IgD-negative memory B cell (primary cell): ENCODE results near the gene C12orf43. TPM values are rescaled to one million over a fixed set of nuclear protein-coding genes. Genes with fewer than 3 reads are reported as not detected.

Experiments
- H3K27ac Mint-ChIP-seq, 3 donors: one replicate each; pipeline ENCODE4 v1.8.0; 2020 to 2022; ENCODE audit warnings: mild to moderate bottlenecking in 3 of 3, mixed read lengths in 3 of 3, moderate library complexity in 1 of 3
- H3K27me3 Mint-ChIP-seq: one replicate; pipeline ENCODE4 v1.8.0; 2021; ENCODE audit warnings: mixed read lengths
- H3K36me3 Mint-ChIP-seq: one replicate; pipeline ENCODE4 v1.8.0; 2020; ENCODE audit warnings: mild to moderate bottlenecking, mixed read lengths
- H3K4me1 Mint-ChIP-seq, 3 donors: one replicate each; pipeline ENCODE4 v1.8.0; 2020 to 2022; ENCODE audit warnings: mixed read lengths in 3 of 3, mild to moderate bottlenecking in 1 of 3
- H3K4me3 Mint-ChIP-seq, 4 donors: one replicate each; pipeline ENCODE4 v1.8.0; 2020 to 2022; ENCODE audit warnings: mild to moderate bottlenecking in 4 of 4, mixed read lengths in 4 of 4, moderate library complexity in 3 of 4
- H3K9me3 Mint-ChIP-seq, 3 donors: one replicate each; pipeline ENCODE4 v1.8.0; 2020 to 2021; ENCODE audit warnings: mixed read lengths in 3 of 3, mild to moderate bottlenecking in 1 of 3
- polyA plus RNA-seq: library from polyadenylated mRNA; unstranded; fragments of 300-500 nt; fragmentation: Illumina TruSeq; gene quantifications from one replicate; pipeline ENCODE4 v1.2.3, GENCODE V29; 2021

C12orf43 gene
- polyA plus RNA-seq, 1 donor from 2014 or later, result 23.3 TPM

- Mint-ChIP-seq H3K4me1 (peaks cover 8 to 17% (median 16%) of the 10 kb centered on the region in 3 donors), H3K4me3 (no peak overlapping the region), H3K27ac (no peak overlapping the region), H3K9me3 (no peaks in the 10 kb centered on the region), H3K27me3 (peaks cover under 1% of the 10 kb centered on the region), H3K36me3 (peaks cover 3% of the 10 kb centered on the region)
These were observed 1.7 kb upstream of the C12orf43 start for GRCh38 chr12:121017966-121018491.

- Mint-ChIP-seq H3K27ac (no peak overlapping the region), H3K36me3 (peaks cover 7% of the 10 kb centered on the region), H3K9me3 (no peaks in the 10 kb centered on the region), H3K4me3 (peak overlapping the region in 1 of 4 donors; percentile 52), H3K27me3 (no peaks in the 10 kb centered on the region), H3K4me1 (peaks cover 8 to 17% (median 16%) of the 10 kb centered on the region in 3 donors)
These were observed 2.6 kb downstream of the C12orf43 start for GRCh38 chr12:121013715-121014114.

- Mint-ChIP-seq H3K36me3 (peaks cover 13% of the 10 kb centered on the region), H3K27me3 (no peaks in the 10 kb centered on the region), H3K4me3 (no peak overlapping the region), H3K9me3 (no peaks in the 10 kb centered on the region), H3K4me1 (peaks cover 8 to 17% (median 16%) of the 10 kb centered on the region in 3 donors), H3K27ac (no peak overlapping the region)
These were observed 4.5 kb downstream of the C12orf43 start for GRCh38 chr12:121011820-121012219.

DNA sequence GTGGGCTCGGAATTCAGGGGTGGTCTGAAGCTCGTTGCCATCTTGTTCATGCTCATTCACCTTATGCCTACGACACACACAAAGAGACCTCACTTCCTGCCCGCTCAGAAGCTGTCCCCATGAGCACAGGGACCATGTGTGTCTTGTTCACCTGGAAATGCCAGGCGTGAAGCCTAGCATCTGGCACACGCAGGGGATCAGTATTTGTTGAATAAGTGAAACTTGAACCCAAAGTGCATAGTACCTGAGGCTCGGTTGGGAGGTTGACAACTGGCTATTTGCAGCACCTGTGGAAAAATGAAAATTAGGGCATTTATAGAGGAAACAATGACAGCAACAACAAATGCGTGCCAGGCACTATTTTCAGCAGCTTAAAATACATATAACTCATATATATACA, 5.4 kb downstream of the C12orf43 start:
- Mint-ChIP-seq H3K27me3 (no peaks in the 10 kb centered on the region), H3K4me3 (no peak overlapping the region), H3K4me1 (peaks cover 5 to 12% (median 11%) of the 10 kb centered on the region in 3 donors), H3K9me3 (no peaks in the 10 kb centered on the region), H3K27ac (peak overlapping the region in 1 of 3 donors; percentile 81), H3K36me3 (peaks cover 11% of the 10 kb centered on the region)

DNA sequence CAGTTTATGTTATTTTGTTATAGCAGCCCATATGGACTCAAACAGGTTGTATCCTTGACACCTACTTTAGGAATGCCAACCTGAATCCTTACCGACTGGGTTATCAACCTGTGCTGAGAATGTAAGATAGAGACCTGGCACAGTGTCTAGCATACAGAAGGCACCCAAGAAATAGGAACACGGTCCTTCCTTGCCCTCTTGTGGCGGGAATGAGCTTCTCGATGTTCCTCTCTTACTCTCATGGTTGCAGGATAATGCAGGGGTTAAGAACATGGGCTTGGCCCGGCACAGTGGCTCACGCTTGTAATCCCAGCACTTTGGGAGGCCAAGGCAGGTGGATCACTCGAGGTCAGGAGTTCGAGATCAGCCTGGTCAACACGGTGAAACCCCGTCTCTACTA, 6.5 kb downstream of the C12orf43 start:
- Mint-ChIP-seq H3K36me3 (peaks cover 11% of the 10 kb centered on the region), H3K4me1 (peaks cover 3 to 5% (median 4%) of the 10 kb centered on the region in 3 donors), H3K27ac (no peak overlapping the region)

DNA sequence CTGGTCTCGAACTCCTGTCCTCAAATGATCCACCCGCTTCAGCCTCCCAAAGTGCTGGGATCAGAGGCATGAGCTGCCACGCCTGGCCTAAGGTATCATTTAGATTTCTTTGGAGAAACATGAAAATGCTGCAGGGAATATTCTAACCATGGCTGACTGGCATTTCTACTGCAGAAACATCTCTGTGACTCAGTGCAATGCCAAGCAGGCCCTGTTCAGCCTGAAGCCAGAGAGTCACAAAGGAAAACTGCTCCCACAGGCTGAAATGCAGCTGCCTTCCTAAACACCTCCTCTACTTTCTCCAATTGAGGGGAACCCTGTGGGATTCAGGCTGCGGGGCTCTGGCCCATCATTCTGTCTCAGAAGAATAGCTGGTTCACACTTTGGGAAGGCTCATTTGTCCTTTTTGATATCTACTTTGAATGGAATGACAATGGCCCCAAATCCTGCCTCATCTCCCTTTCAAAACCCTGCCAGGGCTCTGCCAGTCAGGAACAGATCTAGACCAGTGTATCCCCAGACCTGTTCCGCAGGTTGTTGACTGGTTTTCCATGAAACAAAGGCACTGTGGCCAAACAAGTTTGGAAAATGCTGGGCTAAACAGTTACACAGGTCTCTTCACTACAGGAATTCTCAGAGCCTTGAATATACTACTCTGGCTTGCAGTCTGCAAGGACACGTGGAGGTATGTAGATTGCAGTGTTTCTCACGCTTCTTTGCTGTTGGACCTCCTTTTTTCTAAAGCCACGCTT, 7.8 kb downstream of the C12orf43 start:
- H3K27me3 Mint-ChIP-seq, result no peaks in the 10 kb centered on the region

More for the DNA sequence above, 6.5 kb downstream of the C12orf43 start:
- no peak overlapping the region for H3K4me3 Mint-ChIP-seq
- no peaks in the 10 kb centered on the region for H3K9me3 Mint-ChIP-seq
- H3K27me3 Mint-ChIP-seq, result no peaks in the 10 kb centered on the region

GRCh38 chr12:121005346-121005815, 10.9 kb downstream of the C12orf43 start:
- Mint-ChIP-seq H3K36me3 (peaks cover 13% of the 10 kb centered on the region), H3K9me3 (no peaks in the 10 kb centered on the region), H3K4me3 (no peak overlapping the region), H3K27me3 (no peaks in the 10 kb centered on the region), H3K4me1 (peaks cover 0 to 2% (median 0%) of the 10 kb centered on the region in 3 donors), H3K27ac (no peak overlapping the region)

More for the DNA sequence above, 7.8 kb downstream of the C12orf43 start:
- no peak overlapping the region for H3K27ac Mint-ChIP-seq
- peaks cover 0 to 2% (median 2%) of the 10 kb centered on the region in 3 donors for H3K4me1 Mint-ChIP-seq
- no peaks in the 10 kb centered on the region for H3K9me3 Mint-ChIP-seq
- H3K4me3 Mint-ChIP-seq, result no peak overlapping the region
- H3K36me3 Mint-ChIP-seq, result peaks cover 12% of the 10 kb centered on the region

- no peaks in the 10 kb centered on the region for H3K9me3 Mint-ChIP-seq
- H3K27ac Mint-ChIP-seq, result no peak overlapping the region
- peaks cover 13% of the 10 kb centered on the region for H3K36me3 Mint-ChIP-seq
- peaks cover 0 to 2% (median 0%) of the 10 kb centered on the region in 3 donors for H3K4me1 Mint-ChIP-seq
- H3K4me3 Mint-ChIP-seq, result no peak overlapping the region
- no peaks in the 10 kb centered on the region for H3K27me3 Mint-ChIP-seq
These were observed 12.0 kb downstream of the C12orf43 start for GRCh38 chr12:121004253-121004815.

DNA sequence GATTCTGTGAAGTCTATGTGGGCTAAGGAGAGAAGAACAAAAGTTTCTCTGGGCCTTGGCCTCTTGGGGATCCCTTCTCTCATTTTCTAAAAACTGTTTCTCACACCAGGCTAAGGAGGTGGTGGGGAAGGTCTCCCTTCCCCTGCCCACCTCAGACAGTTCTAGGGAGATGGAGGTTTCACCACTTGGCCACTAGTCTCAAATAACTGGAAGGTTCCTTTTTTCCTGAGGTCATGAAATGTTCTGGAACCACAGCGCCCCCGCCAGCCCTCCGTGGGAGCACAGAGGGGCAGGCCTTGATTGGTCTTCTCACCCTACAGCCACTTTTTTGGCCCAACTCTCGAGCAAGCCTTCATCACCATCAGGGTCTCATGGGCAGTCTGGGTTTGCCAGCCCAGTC, 12.6 kb downstream of the C12orf43 start:
- H3K4me1 Mint-ChIP-seq, result peaks cover 0 to 2% (median 0%) of the 10 kb centered on the region in 3 donors
- H3K4me3 Mint-ChIP-seq, result no peak overlapping the region
- H3K27ac Mint-ChIP-seq, result no peak overlapping the region
- peaks cover 13% of the 10 kb centered on the region for H3K36me3 Mint-ChIP-seq
- no peaks in the 10 kb centered on the region for H3K27me3 Mint-ChIP-seq
- H3K9me3 Mint-ChIP-seq, result no peaks in the 10 kb centered on the region

GRCh38 chr12:121001841-121002483, 14.3 kb downstream of the C12orf43 start:
- H3K4me3 Mint-ChIP-seq, result no peak overlapping the region
- peaks cover 0 to 2% (median 0%) of the 10 kb centered on the region in 3 donors for H3K4me1 Mint-ChIP-seq
- peak overlapping the region in 1 of 3 donors; percentile 13 for H3K27ac Mint-ChIP-seq
- peaks cover 8% of the 10 kb centered on the region for H3K36me3 Mint-ChIP-seq
- H3K9me3 Mint-ChIP-seq, result no peaks in the 10 kb centered on the region
- H3K27me3 Mint-ChIP-seq, result no peaks in the 10 kb centered on the region

- Mint-ChIP-seq H3K36me3 (peaks cover 6% of the 10 kb centered on the region), H3K27ac (no peak overlapping the region), H3K4me1 (no peaks in the 10 kb centered on the region), H3K27me3 (peaks cover 2% of the 10 kb centered on the region), H3K4me3 (peak overlapping the region in 1 of 4 donors; percentile 38), H3K9me3 (no peaks in the 10 kb centered on the region)
These were observed 15.2 kb downstream of the C12orf43 start for GRCh38 chr12:121001060-121001459.

DNA sequence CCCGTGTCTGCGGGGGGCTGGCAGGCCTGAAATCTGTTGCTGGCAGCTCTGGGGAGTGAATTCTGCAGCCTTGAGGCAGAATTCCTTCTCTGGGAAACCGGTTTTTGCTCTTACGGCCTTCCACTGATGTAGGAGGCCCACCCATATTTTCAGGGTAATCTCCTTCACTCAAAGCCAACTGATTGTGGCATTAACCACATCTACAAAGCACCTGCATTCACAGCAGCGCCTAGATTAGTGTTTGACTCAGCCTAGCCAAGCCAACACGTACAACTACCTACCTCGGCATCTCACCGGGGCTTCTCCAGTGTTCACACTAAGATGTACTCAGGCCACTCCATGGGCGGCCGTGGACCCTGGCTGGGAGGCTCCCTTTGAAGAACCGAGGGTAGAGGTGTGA, 15.8 kb downstream of the C12orf43 start:
- peaks cover 6% of the 10 kb centered on the region for H3K36me3 Mint-ChIP-seq
- no peak overlapping the region for H3K4me3 Mint-ChIP-seq
- no peaks in the 10 kb centered on the region for H3K9me3 Mint-ChIP-seq
- H3K4me1 Mint-ChIP-seq, result peaks cover 0 to 1% (median 0%) of the 10 kb centered on the region in 3 donors
- peaks cover 2% of the 10 kb centered on the region for H3K27me3 Mint-ChIP-seq
- peak overlapping the region in 1 of 3 donors; percentile 13 for H3K27ac Mint-ChIP-seq

DNA sequence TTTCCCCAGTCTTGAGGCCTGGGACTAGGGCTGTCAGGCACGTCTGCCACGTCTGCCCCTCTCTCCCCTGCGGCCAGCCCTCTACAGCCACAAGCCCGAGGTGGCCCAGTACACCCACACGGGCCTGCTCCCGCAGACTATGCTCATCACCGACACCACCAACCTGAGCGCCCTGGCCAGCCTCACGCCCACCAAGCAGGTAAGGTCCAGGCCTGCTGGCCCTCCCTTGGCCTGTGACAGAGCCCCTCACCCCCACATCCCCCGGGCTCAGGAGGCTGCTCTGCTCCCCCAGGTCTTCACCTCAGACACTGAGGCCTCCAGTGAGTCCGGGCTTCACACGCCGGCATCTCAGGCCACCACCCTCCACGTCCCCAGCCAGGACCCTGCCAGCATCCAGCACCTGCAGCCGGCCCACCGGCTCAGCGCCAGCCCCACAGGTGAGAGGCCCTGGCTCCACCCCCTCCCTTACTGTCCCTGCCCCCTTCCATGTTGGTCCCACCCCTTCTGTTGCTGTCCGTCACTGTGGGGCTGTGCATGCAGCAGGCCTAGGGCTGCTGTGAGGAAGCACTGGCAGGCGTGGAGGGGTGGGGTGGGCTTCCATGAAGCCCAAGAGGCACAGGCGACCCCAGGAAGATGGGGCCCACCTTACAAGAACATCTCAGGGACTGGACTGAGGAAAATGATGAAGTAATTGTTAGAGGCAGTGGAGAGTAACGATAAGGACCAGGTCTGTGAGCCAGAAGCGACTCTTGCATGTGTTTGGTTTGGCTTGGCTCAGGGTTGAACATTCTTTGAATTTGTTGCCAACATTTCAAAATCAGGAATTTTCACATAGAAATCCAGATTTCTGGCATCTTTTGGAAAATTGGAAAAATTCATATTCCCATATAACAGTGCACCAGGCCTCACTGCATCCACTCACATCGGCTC, 16.8 kb downstream of the C12orf43 start:
- Mint-ChIP-seq H3K9me3 (no peaks in the 10 kb centered on the region), H3K36me3 (peaks cover 6% of the 10 kb centered on the region), H3K4me1 (peaks cover 0 to 1% (median 0%) of the 10 kb centered on the region in 3 donors), H3K27ac (peak overlapping the region in 1 of 3 donors; percentile 41), H3K27me3 (peaks cover 2% of the 10 kb centered on the region), H3K4me3 (no peak overlapping the region)

DNA sequence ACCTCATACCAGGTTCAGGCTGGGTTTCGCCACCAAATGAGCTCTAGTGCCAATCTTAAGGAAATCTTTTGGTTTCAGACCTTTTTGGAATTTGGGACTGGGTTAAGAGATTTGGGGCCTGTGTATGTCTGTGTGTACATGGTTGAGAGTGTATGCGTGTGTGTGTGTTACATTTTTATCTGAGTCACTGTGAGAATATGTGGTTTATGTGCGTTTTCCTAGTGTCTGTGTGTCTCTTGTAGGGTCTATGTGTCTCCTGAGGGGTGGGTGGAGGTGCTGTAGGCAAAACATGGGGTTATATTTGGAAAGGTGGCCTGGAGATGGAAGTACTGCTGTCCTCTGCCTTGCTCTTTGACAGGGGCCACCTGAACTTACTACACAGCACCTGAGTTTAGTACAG, 17.9 kb downstream of the C12orf43 start:
- Mint-ChIP-seq H3K36me3 (peaks cover 4% of the 10 kb centered on the region), H3K27me3 (peaks cover 2% of the 10 kb centered on the region), H3K4me3 (no peak overlapping the region), H3K9me3 (no peaks in the 10 kb centered on the region), H3K4me1 (peaks cover 0 to 1% (median 0%) of the 10 kb centered on the region in 3 donors), H3K27ac (no peak overlapping the region)
